GM13977 (cell line): ENCODE data around the gene ZNF471.

ENCODE experiments used
- DNase-seq: peaks from one replicate; pipeline ENCODE4 v3.0.0; 2012; ENCODE audit warnings: low spot score
- in situ Hi-C: fragments of 300-500 bp; cut with MboI; formaldehyde crosslinking; loops from one replicate; pipeline ENCODE4 v1.12.0; 2022; ENCODE audit warnings: low sequenced_read_pairs, low pct_unique_long_range_greater_than_20kb, mixed read lengths, inconsistent platforms; ENCODE audit not compliant: unreplicated experiment
- TF ChIP-seq, protein P1 (sequence below): IDR thresholded peaks from 2 replicates; pipeline ENCODE4 v1.5.1; 2012; ENCODE audit warnings: mild to moderate bottlenecking, control low read depth; ENCODE audit not compliant: insufficient read depth; ENCODE audit errors: extremely low read depth, missing control alignments

The ZNF471 gene

DNA sequence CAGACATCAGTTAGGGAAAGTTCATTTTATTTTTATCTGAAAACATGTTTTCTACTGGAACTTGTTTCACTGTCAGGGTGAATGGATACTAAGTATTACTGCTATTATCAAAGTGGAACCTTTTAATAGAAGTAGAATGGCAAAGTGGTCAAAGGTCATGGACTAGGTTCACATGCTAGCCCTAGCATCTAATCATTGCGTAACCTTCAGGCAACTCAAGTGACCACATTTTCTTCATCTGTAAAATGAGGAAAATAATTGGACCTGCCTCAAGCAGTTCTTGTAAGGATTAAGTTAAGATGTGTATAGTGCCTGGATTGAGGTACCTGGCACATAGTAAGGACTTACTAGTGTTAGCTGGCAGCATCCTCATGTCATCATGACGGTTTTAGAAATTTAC lies 36.1 kb downstream of the ZNF471 start:
- DNase-seq, result no peak
- in situ Hi-C loops, result no loop called here
- TF ChIP-seq, protein P1, sequence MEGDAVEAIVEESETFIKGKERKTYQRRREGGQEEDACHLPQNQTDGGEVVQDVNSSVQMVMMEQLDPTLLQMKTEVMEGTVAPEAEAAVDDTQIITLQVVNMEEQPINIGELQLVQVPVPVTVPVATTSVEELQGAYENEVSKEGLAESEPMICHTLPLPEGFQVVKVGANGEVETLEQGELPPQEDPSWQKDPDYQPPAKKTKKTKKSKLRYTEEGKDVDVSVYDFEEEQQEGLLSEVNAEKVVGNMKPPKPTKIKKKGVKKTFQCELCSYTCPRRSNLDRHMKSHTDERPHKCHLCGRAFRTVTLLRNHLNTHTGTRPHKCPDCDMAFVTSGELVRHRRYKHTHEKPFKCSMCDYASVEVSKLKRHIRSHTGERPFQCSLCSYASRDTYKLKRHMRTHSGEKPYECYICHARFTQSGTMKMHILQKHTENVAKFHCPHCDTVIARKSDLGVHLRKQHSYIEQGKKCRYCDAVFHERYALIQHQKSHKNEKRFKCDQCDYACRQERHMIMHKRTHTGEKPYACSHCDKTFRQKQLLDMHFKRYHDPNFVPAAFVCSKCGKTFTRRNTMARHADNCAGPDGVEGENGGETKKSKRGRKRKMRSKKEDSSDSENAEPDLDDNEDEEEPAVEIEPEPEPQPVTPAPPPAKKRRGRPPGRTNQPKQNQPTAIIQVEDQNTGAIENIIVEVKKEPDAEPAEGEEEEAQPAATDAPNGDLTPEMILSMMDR, result no peak

GRCh38 chr19:56547535-56547934 lies 39.9 kb downstream of the ZNF471 start:
- in situ Hi-C loops, result no loop called here
- no peak for DNase-seq
- TF ChIP-seq, protein P1, result peak; percentile 5

GRCh38 chr19:56554272-56554869 lies 46.7 kb downstream of the ZNF471 start:
- no peak for DNase-seq
- TF ChIP-seq, protein P1, result no peak
- in situ Hi-C loops, result no loop called here

- in situ Hi-C loops, result no loop called here
- TF ChIP-seq, protein P1, result no peak
- no peak for DNase-seq
These were observed 55.1 kb downstream of the ZNF471 start for GRCh38 chr19:56562766-56563165.

DNA sequence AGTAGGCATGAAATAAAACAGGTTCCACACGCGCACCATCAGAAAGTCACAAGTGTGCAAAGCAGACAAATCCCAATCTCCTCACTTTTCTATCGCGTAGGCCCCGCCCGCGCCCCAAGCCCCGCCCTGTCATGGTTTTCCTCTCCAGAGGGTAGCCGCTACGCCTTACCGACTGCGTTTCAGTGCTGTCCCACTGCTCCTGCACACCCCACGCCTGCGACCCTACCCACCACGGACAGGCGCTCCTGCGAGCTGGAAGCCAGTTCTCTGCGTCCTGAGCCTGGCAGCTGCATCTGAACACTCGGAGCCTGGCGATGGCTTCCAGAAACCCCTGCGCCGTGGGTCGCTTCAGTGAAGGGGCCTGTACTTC lies 59.2 kb downstream of the ZNF471 start:
- in situ Hi-C loops, result no loop called here
- DNase-seq, result no peak
- TF ChIP-seq, protein P1, result no peak

DNA sequence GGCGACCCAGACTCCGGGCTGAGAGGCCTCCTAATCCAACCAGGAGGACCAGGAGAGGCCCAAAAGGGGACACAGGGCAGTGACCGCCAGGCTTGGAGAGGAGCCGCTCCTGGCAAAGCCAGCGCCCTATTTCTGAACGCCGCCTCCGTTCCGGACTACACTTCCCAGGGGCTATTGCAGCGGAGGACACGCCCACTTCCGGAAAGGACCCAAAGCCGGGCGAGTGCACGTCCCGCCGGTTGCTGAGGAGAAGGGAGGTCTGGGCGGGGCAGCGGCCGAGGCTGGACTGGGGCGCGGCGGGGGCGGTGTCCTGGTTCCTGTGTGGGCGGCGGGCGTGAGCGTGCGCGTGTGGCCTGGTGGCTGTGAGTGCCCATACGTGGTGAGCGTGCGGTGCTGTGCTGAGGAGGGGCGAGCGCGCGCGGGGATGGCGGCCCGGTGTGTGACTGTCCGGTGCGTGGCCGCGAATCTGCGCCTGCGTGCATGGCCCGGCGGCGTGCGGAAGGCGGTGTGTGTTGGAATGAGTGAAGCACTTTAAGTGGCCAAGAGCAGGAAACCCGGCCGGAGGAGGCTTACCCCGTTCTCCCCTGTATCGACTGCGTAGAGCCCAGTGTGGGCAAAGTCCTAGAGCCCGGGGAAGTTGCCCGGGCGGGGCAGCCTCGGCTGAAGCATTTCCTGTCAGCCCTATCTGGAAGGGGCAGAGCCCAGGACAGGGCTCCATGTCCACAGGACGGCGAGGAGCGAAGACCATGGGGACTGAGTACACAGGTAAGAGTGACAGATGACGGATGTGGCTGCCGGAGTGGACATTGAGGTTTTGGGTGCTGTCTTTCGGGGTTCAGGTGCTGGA lies 59.8 kb downstream of the ZNF471 start, which contains the start of gene ZNF470:
Gene ZNF470, plus strand, starts transcription at position 195 of the 847 bp plus-strand sequence. CDS start 2,844 bp downstream, outside the sequence.
- in situ Hi-C loops, result no loop called here
- TF ChIP-seq, protein P1, result no peak
- peak; percentile 94 for DNase-seq
